Osteocyte (in vitro differentiated cells): ENCODE data around the gene SCPEP1. TPM values are rescaled to one million over a fixed set of nuclear protein-coding genes. Genes with fewer than 3 reads are reported as not detected.

Experiments
- DNase-seq: peaks from one replicate; pipeline ENCODE4 v3.0.0; 2021; ENCODE audit warnings: mixed read lengths; ENCODE audit not compliant: unreplicated experiment; ENCODE audit errors: extremely low spot score
- H3K27ac Mint-ChIP-seq: one replicate; pipeline ENCODE4 v1.8.0; 2021; ENCODE audit warnings: mild to moderate bottlenecking, mixed read lengths; ENCODE audit not compliant: unreplicated experiment
- H3K27me3 Mint-ChIP-seq: one replicate; pipeline ENCODE4 v1.8.0; 2021; ENCODE audit warnings: mixed read lengths; ENCODE audit not compliant: unreplicated experiment
- H3K36me3 Mint-ChIP-seq: one replicate; pipeline ENCODE4 v1.8.0; 2021; ENCODE audit warnings: mixed read lengths; ENCODE audit not compliant: unreplicated experiment
- H3K4me1 Mint-ChIP-seq: one replicate; pipeline ENCODE4 v1.8.0; 2021; ENCODE audit warnings: mixed read lengths; ENCODE audit not compliant: unreplicated experiment
- H3K4me3 Mint-ChIP-seq: one replicate; pipeline ENCODE4 v1.8.0; 2021; ENCODE audit warnings: mild to moderate bottlenecking, moderate library complexity, mixed read lengths; ENCODE audit not compliant: unreplicated experiment
- H3K9me3 Mint-ChIP-seq: one replicate; pipeline ENCODE4 v1.8.0; 2021; ENCODE audit warnings: mixed read lengths; ENCODE audit not compliant: unreplicated experiment
- CTCF ChIP-seq: fragments of 200-600 bp; sonication (generic); IDR thresholded peaks from 2 replicates; pipeline ENCODE4 v1.5.0; 2021; ENCODE audit warnings: antibody characterized with exemption, mild to moderate bottlenecking, moderate library complexity
- total RNA-seq: library from RNA; stranded (reverse); gene quantifications from 2 replicates; pipeline ENCODE4 v1.2.1, GENCODE V29; 2021

Gene SCPEP1
- total RNA-seq, 1 donor from 2014 or later = 68.9 TPM

DNA sequence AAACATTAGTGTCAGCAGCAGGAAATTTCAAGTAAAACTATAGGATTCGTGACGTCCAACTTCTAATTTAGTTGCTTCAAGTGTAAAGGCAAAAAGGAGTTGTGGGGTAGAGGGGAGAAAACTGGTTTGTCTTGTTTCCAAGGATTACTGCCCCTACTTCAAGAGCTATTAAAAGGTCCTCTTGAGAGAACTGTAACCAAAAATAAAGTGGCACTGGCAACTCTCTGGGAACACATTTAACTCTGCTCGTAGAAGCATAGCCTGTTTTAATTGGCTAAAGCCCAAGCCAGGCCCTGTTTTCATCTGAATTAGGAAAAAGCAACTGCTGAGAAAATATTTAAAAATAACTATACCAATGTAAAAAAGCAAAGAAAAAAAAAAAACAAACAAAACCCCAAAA, 55.4 kb downstream of the SCPEP1 start:
- TF ChIP-seq CTCF = no peak
- Mint-ChIP-seq H3K27ac (no peak overlapping the region), H3K27me3 (peaks cover 23% of the 10 kb centered on the region), H3K4me3 (no peak overlapping the region), H3K36me3 (no peaks in the 10 kb centered on the region), H3K9me3 (no peaks in the 10 kb centered on the region), H3K4me1 (peaks cover 9% of the 10 kb centered on the region)
- DNase-seq = no peak

DNA sequence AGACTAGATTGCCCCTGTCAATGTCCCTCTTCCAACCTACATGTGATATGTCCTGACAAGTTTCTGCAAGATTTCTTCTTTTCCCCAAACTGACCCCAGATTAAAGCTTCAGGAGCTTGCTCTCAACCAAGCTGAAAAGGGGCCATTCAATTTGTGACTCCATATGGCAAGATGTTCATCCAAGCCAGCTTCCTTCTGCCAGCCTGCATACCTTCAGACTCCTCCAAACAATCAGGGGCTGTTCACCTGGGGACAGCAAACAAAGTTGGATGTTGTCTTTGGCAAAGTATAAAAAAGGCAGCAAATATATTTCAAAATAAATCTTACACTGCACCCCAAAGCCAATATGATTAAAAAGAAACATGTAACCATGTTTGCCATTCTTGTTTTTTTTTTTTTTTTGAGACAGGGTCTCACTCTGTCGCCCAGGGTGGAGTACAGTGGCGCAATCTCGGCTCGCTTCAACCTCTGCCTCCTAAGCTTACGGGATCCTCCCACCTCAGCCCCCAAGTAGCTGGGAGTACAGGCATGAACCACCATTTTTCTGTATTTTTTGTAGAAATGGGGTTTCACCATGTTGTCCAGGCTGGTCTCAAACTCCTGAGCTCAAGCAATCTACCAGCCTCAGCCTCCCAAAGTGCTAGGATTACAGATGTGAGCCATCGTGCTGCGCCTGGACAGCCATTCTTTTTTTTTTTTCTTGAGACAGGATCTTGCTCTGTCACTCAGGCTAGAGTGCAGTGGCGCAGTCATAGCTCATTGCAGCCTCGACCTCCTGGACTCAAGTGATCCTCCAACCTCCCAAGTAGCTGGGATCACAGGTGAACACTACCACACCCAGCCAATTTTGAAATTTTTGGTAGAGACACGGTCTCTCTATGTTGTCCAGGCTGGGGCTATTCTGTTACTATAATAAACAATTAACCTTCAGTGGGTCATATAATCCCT, 57.1 kb downstream of the SCPEP1 start:
- no peak for TF ChIP-seq CTCF
- peaks cover 35% of the 10 kb centered on the region for H3K27me3 Mint-ChIP-seq
- H3K4me3 Mint-ChIP-seq = no peak overlapping the region
- H3K36me3 Mint-ChIP-seq = no peaks in the 10 kb centered on the region
- no peak overlapping the region for H3K27ac Mint-ChIP-seq
- no peaks in the 10 kb centered on the region for H3K9me3 Mint-ChIP-seq
- peaks cover 9% of the 10 kb centered on the region for H3K4me1 Mint-ChIP-seq
- DNase-seq = no peak

DNA sequence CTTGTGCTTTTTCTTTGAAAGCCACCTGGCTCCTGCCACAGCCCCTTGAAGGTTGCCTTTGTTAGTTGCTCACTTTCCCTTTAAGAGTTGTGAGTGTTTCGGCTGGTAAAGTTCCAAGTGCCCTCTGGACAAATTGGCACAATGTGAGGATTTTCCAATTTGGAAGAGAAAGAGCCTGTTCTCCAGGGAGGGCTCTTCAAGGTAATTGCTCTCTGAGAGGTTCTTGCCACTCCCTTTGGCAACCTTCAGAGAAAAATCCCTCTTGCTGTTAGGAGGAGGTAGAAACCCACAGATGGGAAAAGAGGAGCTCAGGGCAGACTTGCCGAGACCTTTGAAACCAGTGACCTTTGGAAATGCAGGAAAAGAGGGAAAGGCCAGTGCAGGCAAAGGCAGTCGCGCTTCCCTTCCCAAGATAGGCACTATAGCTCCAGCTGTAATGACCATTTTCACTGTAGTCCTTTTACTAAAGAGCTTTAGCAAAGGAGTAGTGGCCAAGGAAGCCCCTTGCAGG, 58.1 kb downstream of the SCPEP1 start:
- Mint-ChIP-seq H3K36me3 (no peaks in the 10 kb centered on the region), H3K9me3 (no peaks in the 10 kb centered on the region), H3K4me1 (peaks cover 9% of the 10 kb centered on the region), H3K4me3 (no peak overlapping the region), H3K27me3 (peaks cover 41% of the 10 kb centered on the region), H3K27ac (no peak overlapping the region)
- no peak for TF ChIP-seq CTCF
- DNase-seq = no peak

DNA sequence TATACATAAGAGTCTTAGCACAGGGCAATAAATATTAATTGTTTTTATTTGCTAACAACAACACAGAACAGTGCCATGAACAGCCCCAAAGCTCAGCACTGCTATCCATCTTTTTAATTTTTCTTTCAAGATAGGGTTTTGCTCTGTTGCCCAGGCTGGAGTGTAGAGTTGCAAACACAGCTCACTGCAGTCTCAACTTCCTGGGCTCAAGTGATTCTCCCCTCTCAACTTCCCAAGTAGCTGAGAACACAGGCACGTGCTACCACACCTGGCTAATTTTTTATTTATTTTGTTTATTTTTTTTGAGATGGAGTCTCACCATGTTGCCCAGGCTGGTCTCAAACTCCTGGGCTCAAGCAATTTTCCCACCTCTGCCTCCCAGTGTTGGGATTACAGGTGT, 59.5 kb downstream of the SCPEP1 start:
- no peak overlapping the region for H3K27ac Mint-ChIP-seq
- no peak for TF ChIP-seq CTCF
- H3K36me3 Mint-ChIP-seq = no peaks in the 10 kb centered on the region
- H3K9me3 Mint-ChIP-seq = no peaks in the 10 kb centered on the region
- peaks cover 47% of the 10 kb centered on the region for H3K27me3 Mint-ChIP-seq
- no peak for DNase-seq
- H3K4me3 Mint-ChIP-seq = no peak overlapping the region
- H3K4me1 Mint-ChIP-seq = peaks cover 9% of the 10 kb centered on the region

- Mint-ChIP-seq H3K36me3 (no peaks in the 10 kb centered on the region), H3K4me3 (no peak overlapping the region), H3K27ac (no peak overlapping the region), H3K4me1 (peaks cover 2% of the 10 kb centered on the region), H3K9me3 (no peaks in the 10 kb centered on the region), H3K27me3 (peaks cover 52% of the 10 kb centered on the region)
- DNase-seq = no peak
- no peak for TF ChIP-seq CTCF
Measured at GRCh38 chr17:57038486-57038885, 60.6 kb downstream of the SCPEP1 start.
